Measurements from ENCODE around the gene CELA3A. TPM values are rescaled to one million over a fixed set of nuclear protein-coding genes. Genes with fewer than 3 reads are reported as not detected.
"Not testable (repeated sequence)": the region's sequence is repeated elsewhere in the genome, so short reads cannot be mapped to it uniquely, and the experiment has no call there.

Gene CELA3A
- total RNA-seq, 1 donor from 2014 or later = not detected

DNA sequence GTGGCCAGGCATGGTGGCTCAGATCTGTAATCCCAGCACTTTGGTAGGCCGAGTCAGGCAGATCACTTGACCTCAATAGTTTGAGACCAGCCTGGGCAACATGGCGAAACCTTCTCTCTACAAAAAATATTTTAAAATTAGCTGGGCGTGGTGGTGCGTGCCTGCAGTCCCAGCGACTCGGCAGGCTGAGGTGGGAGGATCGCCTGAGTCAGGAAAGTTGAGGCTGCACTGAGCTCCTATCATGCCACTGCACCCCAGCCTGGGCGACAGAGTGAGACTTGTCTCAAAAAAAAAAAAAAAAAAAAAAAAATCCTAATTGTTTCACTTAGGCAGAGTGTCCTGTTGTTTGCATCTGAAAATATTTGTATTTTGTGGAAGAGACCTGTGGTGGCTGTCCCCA lies 6.7 kb upstream of the CELA3A start:
- H3K4me3 Mint-ChIP-seq; intact Hi-C loops (cut with micrococcal nuclease); H3K36me3 Mint-ChIP-seq (ENCODE audit: low read depth); H3K27ac Mint-ChIP-seq; H3K27me3 Mint-ChIP-seq; H3K4me1 Mint-ChIP-seq; DNase-seq; H3K9me3 Mint-ChIP-seq: not testable (repeated sequence)

GRCh38 chr1:21996663-21996970 lies 4.8 kb upstream of the CELA3A start:
- DNase-seq; H3K4me1 Mint-ChIP-seq; H3K27me3 Mint-ChIP-seq; H3K36me3 Mint-ChIP-seq (ENCODE audit: low read depth); H3K9me3 Mint-ChIP-seq; H3K27ac Mint-ChIP-seq; H3K4me3 Mint-ChIP-seq; intact Hi-C loops (cut with micrococcal nuclease): not testable (repeated sequence)

GRCh38 chr1:21997891-21998623 lies 3.4 kb upstream of the CELA3A start:
- H3K27ac Mint-ChIP-seq; intact Hi-C loops (cut with micrococcal nuclease); H3K9me3 Mint-ChIP-seq; H3K36me3 Mint-ChIP-seq (ENCODE audit: low read depth); H3K4me3 Mint-ChIP-seq; DNase-seq; H3K4me1 Mint-ChIP-seq; H3K27me3 Mint-ChIP-seq: not testable (repeated sequence)

DNA sequence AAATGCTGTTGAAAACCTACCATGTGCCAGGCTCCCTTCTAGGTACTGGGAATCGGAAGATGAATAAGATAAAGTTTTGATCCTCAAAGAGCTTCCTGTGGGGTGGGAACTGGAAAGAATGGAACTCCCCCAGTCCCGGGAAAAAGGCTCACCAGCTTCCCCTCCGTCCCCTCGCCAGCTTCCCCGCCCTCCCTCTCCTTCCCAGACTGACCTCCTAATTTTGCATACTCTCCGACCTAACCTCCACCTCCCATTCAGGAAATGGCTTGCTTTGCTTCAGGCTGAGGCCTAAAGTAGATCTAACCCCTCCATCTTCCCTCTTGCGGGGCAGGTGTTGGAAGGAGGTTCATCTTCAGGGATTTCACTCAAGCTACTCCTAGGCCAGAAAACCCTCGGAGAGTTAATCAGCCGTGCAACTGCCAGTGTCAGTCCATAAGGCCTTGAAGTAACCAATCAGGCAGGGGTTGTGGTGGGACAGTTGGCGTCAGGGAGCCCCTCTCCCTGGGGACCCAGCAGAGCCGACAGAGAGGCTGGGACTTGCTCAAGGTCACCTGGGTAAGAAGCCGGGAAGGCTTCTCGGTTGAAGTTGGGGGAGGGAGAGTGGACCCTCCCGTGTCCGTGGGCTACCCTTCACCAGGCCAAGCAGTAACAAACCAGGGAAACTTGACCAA lies 2.7 kb upstream of the CELA3A start:
- DNase-seq; H3K27ac Mint-ChIP-seq; H3K27me3 Mint-ChIP-seq; H3K36me3 Mint-ChIP-seq (ENCODE audit: low read depth); H3K4me1 Mint-ChIP-seq; H3K9me3 Mint-ChIP-seq; intact Hi-C loops (cut with micrococcal nuclease); H3K4me3 Mint-ChIP-seq: not testable (repeated sequence)

DNA sequence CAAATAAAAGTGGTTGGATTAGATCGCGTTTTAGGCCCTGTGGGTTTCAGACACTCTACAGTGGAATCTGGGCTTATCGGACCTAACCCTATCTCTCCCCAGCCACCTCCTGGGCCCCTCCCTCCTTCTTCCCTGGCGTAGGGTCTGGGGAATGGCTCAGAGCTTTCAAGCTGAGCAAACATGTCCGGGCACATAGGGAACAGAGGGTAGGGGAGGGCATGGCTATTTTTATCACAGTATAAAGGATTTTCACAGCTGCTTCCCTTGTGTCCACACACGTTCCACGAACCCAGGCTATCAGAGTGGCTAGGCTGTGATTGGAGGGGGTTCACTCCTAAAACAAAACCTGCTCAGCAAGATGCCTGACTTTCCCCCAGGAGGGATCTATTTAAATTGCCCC lies 1.8 kb upstream of the CELA3A start:
- DNase-seq; intact Hi-C loops (cut with micrococcal nuclease); H3K9me3 Mint-ChIP-seq; H3K27ac Mint-ChIP-seq; H3K36me3 Mint-ChIP-seq (ENCODE audit: low read depth); H3K27me3 Mint-ChIP-seq; H3K4me1 Mint-ChIP-seq; H3K4me3 Mint-ChIP-seq: not testable (repeated sequence)

- H3K27ac Mint-ChIP-seq; H3K27me3 Mint-ChIP-seq; H3K4me3 Mint-ChIP-seq; intact Hi-C loops (cut with micrococcal nuclease); DNase-seq; H3K36me3 Mint-ChIP-seq (ENCODE audit: low read depth); H3K4me1 Mint-ChIP-seq; H3K9me3 Mint-ChIP-seq: not testable (repeated sequence)
Measured at GRCh38 chr1:22002461-22002860, 1.0 kb downstream of the CELA3A start.

- H3K4me3 Mint-ChIP-seq; H3K9me3 Mint-ChIP-seq; H3K27ac Mint-ChIP-seq; H3K36me3 Mint-ChIP-seq (ENCODE audit: low read depth); H3K27me3 Mint-ChIP-seq; intact Hi-C loops (cut with micrococcal nuclease); H3K4me1 Mint-ChIP-seq; DNase-seq: not testable (repeated sequence)
Measured at GRCh38 chr1:22002875-22003274, 1.4 kb downstream of the CELA3A start.

DNA sequence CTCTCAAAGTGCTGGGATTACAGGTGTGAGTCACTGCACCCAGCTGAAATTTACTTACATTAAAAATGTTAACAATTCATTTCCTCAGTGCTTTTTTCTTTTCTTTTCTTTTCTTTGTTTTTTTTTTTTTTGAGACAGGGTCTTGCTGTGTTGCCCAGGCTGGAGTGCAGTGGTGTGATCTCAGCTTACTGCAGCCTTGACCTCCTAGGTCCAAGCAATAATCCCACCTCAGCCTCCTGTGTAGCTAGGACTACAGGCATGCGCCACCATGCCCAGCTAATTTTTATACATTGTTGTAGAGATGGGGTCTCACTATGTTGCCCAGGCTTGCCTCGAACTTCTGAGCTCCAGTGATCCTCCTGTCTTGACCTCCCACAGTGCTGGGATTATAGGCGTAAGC lies 2.5 kb downstream of the CELA3A start:
- DNase-seq; H3K9me3 Mint-ChIP-seq; H3K27me3 Mint-ChIP-seq; H3K4me1 Mint-ChIP-seq; H3K36me3 Mint-ChIP-seq (ENCODE audit: low read depth); intact Hi-C loops (cut with micrococcal nuclease); H3K4me3 Mint-ChIP-seq: not testable (repeated sequence)
- peak overlapping the region; percentile 51 for H3K27ac Mint-ChIP-seq

GRCh38 chr1:22005261-22006149 lies 4.0 kb downstream of the CELA3A start:
- not testable (repeated sequence) for H3K4me1 Mint-ChIP-seq; H3K27me3 Mint-ChIP-seq; H3K36me3 Mint-ChIP-seq (ENCODE audit: low read depth); H3K4me3 Mint-ChIP-seq; H3K27ac Mint-ChIP-seq; H3K9me3 Mint-ChIP-seq
- DNase-seq = peak; percentile 85
- intact Hi-C loops (cut with micrococcal nuclease) = loop anchor here (1.0 kb wide), 1 partner anchor 23 kb away; no protein-coding TSS in a partner anchor

- H3K4me3 Mint-ChIP-seq; H3K27ac Mint-ChIP-seq; H3K4me1 Mint-ChIP-seq; H3K36me3 Mint-ChIP-seq (ENCODE audit: low read depth); H3K27me3 Mint-ChIP-seq; H3K9me3 Mint-ChIP-seq; DNase-seq; intact Hi-C loops (cut with micrococcal nuclease): not testable (repeated sequence)
Measured at GRCh38 chr1:22006736-22007135, 5.3 kb downstream of the CELA3A start.

- H3K4me1 Mint-ChIP-seq; intact Hi-C loops (cut with micrococcal nuclease); H3K9me3 Mint-ChIP-seq; H3K4me3 Mint-ChIP-seq; DNase-seq; H3K27me3 Mint-ChIP-seq; H3K27ac Mint-ChIP-seq; H3K36me3 Mint-ChIP-seq (ENCODE audit: low read depth): not testable (repeated sequence)
Measured at GRCh38 chr1:22007262-22007661, 5.8 kb downstream of the CELA3A start.

DNA sequence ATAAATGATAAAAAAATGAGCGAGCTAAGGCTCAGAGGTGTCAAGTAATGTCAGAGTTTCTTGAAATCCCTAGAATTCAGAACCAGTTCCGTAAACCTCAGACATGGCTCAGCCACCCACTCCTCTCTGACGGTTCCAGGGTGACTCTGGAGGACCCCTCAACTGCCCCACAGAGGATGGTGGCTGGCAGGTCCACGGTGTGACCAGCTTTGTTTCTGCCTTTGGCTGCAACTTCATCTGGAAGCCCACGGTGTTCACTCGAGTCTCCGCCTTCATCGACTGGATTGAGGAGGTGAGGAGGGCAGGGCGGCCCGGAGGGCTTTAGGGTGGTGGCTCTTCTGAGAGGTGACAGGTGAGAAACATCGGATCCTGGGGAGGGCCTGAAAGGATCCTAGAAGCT lies 8.1 kb downstream of the CELA3A start:
- not testable (repeated sequence) for H3K4me3 Mint-ChIP-seq; H3K27ac Mint-ChIP-seq; H3K9me3 Mint-ChIP-seq; DNase-seq; H3K4me1 Mint-ChIP-seq; H3K27me3 Mint-ChIP-seq; H3K36me3 Mint-ChIP-seq (ENCODE audit: low read depth)
- intact Hi-C loops (cut with micrococcal nuclease) = loop anchor here (2.0 kb wide), 1 partner anchor 21 kb away; no protein-coding TSS in a partner anchor

DNA sequence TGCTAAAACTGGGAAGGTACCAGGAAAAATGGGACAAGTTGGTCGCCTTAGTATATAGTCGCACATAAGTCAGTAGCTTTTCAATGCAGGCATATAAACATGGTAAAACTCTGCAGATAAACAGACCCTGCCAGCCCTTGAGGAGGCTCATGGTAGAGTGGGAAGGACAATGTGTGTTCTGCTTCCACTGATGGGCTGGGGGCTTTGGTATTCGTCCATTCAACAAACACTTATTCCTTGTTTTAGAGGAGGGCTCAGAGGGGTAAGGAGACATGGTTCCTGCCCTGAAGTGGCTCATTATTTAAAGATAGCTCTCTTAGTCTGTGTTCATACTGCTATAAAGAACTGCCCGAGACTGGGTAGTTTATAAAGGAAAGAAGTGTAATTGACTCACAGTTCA lies 11.3 kb downstream of the CELA3A start:
- DNase-seq; H3K36me3 Mint-ChIP-seq (ENCODE audit: low read depth); H3K27ac Mint-ChIP-seq; intact Hi-C loops (cut with micrococcal nuclease); H3K4me3 Mint-ChIP-seq; H3K4me1 Mint-ChIP-seq; H3K9me3 Mint-ChIP-seq; H3K27me3 Mint-ChIP-seq: not testable (repeated sequence)

GRCh38 chr1:22014575-22015206 lies 13.2 kb downstream of the CELA3A start:
- DNase-seq; H3K27ac Mint-ChIP-seq; H3K4me3 Mint-ChIP-seq; H3K27me3 Mint-ChIP-seq; H3K36me3 Mint-ChIP-seq (ENCODE audit: low read depth); H3K9me3 Mint-ChIP-seq; intact Hi-C loops (cut with micrococcal nuclease): not testable (repeated sequence)
- peaks cover 13% of the 10 kb centered on the region for H3K4me1 Mint-ChIP-seq
